Suprapubic skin (tissue), 4 donors: Measurements from ENCODE around the gene PTPN22.

ENCODE experiments used
- CTCF ChIP-seq, 2 donors: fragments of 200-600 bp in 1 of 2; fragments of 450-650 bp in 1 of 2; sonication (generic) in 1 of 2; IDR thresholded peaks; one replicate each; pipeline ENCODE4 v1.5.1; 2016 to 2019; ENCODE audit warnings: antibody characterized with exemption in 2 of 2, mild to moderate bottlenecking in 1 of 2, moderate library complexity in 1 of 2
- EP300 ChIP-seq: sonication (generic); formaldehyde crosslinking; IDR thresholded peaks from one replicate; pipeline ENCODE4 v1.6.1; 2017; ENCODE audit warnings: antibody characterized with exemption
- POLR2A ChIP-seq, 2 donors: fragments of 450-650 bp; IDR thresholded peaks; one replicate each; pipeline ENCODE4 v1.6.1; 2017; ENCODE audit warnings: antibody characterized with exemption in 2 of 2, mild to moderate bottlenecking in 2 of 2, moderate library complexity in 2 of 2
- POLR2AphosphoS5 ChIP-seq, 3 donors: sonication (generic); formaldehyde crosslinking; IDR thresholded peaks; one replicate each; pipeline ENCODE4 v1.6.1; 2017; ENCODE audit warnings: antibody characterized with exemption in 3 of 3

- TF ChIP-seq CTCF (IDR thresholded peaks at IDR 0.05) (no peak), POLR2A (IDR thresholded peaks at IDR 0.05) (no peak), POLR2AphosphoS5 (IDR thresholded peaks at IDR 0.05) (no peak), EP300 (no peak)
Measured at GRCh38 chr1:113811156-113811887, 60.2 kb downstream of the PTPN22 start.
